HUES48 (cell line): ENCODE data around the gene ARID4B.
A peak's percentile ranks its signal among the peaks of the same experiment; 100 is the strongest.
"Not testable (repeated sequence)": the region's sequence is repeated elsewhere in the genome, so short reads cannot be mapped to it uniquely, and the experiment has no call there.

Source experiments
- H3K27ac ChIP-seq: one replicate; pipeline ENCODE4 v1.7.0; 2013; ENCODE audit warnings: low read depth, low read length, inconsistent platforms
- H3K27me3 ChIP-seq: 2 replicates; pipeline ENCODE4 v1.6.1; 2013; ENCODE audit warnings: mild to moderate bottlenecking, low read length; ENCODE audit not compliant: control insufficient read depth, insufficient read depth
- H3K36me3 ChIP-seq: 2 replicates; pipeline ENCODE4 v1.6.1; 2013; ENCODE audit warnings: low read length; ENCODE audit not compliant: control insufficient read depth, insufficient read depth
- H3K4me1 ChIP-seq: 2 replicates; pipeline ENCODE4 v1.6.1; 2013; ENCODE audit warnings: mild to moderate bottlenecking, low read length; ENCODE audit not compliant: control insufficient read depth, insufficient read depth
- H3K4me3 ChIP-seq: 2 replicates; pipeline ENCODE4 v1.5.1; 2013; ENCODE audit warnings: mild to moderate bottlenecking, low read depth, low read length
- H3K9ac ChIP-seq: 2 replicates; pipeline ENCODE4 v1.6.1; 2013; ENCODE audit warnings: mild to moderate bottlenecking, low read depth, low read length, moderate library complexity
- H3K9me3 ChIP-seq: 2 replicates; pipeline ENCODE4 v1.6.1; 2013; ENCODE audit warnings: low read length; ENCODE audit not compliant: control insufficient read depth, insufficient read depth

The ARID4B gene

GRCh38 chr1:235159930-235160329 lies 168.0 kb downstream of the ARID4B start:
- not testable (repeated sequence) for H3K27ac ChIP-seq, H3K9me3 ChIP-seq, H3K4me1 ChIP-seq, H3K9ac ChIP-seq, H3K27me3 ChIP-seq
- Histone ChIP-seq H3K36me3 (peaks cover 43% of the 10 kb centered on the region), H3K4me3 (peak overlapping the region; percentile 91)

DNA sequence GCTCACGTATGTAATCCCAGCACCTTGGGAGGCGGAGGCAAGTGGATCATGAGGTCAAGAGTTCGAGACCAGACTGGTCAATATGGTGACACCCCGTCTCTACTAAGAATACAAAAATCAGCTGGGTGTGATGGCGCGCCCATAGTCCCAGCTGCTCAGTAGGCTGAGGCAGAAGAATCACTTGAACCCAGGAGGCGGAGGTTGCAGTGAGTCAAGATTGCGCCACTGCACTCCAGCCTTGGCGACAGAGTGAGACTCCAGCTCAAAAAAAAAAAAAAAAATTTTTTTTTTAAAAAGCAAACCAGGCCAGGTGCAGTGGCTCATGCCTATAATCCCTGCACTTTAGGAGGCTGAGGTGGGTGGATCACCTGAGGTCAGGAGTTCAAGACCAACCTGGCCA lies 168.7 kb downstream of the ARID4B start:
- H3K9me3 ChIP-seq, H3K27ac ChIP-seq, H3K4me1 ChIP-seq, H3K4me3 ChIP-seq, H3K9ac ChIP-seq, H3K27me3 ChIP-seq: not testable (repeated sequence)
- H3K36me3 ChIP-seq, result peaks cover 50% of the 10 kb centered on the region

DNA sequence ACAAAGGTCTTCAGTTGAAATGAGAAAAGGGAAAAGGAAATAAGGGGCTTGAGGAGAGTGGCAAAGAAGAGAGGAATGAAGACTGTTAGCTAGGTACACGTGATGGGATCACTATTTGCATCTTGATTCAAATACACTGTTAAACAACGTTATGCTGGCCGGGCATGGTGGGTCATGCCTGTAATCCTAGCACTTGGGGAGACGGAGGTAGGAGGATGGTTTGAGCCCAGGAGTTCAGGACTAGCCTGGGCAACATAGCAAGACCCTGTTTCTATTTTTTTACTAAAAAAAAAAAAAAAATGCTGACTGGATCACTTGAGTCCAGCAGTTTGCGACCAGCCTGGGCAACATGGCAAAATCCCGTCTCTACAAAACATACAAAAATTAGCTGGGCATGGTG lies 169.3 kb downstream of the ARID4B start:
- Histone ChIP-seq H3K27ac (no peak overlapping the region), H3K4me1 (0 out of 2 replicates have a peak, but pooled peaks cover 5% of the 10 kb centered on the region), H3K4me3 (no peak overlapping the region), H3K27me3 (no peaks in the 10 kb centered on the region), H3K9ac (no peak overlapping the region), H3K9me3 (no peaks in the 10 kb centered on the region), H3K36me3 (peaks cover 54% of the 10 kb centered on the region)

DNA sequence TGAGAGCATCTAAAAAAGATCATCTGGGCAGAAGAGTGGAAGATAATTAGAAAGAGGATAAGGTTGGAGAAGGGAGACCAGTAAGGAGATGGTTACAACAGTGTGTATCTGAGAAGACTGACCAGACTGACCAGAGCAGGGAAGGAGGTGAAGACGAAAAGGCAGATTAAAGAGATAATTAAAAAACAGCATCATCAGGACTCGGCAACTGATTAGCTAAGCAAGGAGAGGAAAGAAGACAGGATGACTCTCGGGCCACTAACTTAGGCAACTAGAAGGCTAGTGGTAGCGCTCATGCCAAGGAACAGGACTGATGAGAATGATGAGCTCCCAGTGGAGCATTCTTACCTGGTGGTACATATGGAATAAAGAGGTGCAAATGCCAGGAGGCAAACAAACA lies 170.8 kb downstream of the ARID4B start:
- Histone ChIP-seq H3K4me1 (0 out of 2 replicates have a peak, but pooled peaks cover 5% of the 10 kb centered on the region), H3K27ac (no peak overlapping the region), H3K36me3 (peaks cover 70% of the 10 kb centered on the region), H3K4me3 (no peak overlapping the region), H3K27me3 (no peaks in the 10 kb centered on the region), H3K9me3 (no peaks in the 10 kb centered on the region), H3K9ac (no peak overlapping the region)

DNA sequence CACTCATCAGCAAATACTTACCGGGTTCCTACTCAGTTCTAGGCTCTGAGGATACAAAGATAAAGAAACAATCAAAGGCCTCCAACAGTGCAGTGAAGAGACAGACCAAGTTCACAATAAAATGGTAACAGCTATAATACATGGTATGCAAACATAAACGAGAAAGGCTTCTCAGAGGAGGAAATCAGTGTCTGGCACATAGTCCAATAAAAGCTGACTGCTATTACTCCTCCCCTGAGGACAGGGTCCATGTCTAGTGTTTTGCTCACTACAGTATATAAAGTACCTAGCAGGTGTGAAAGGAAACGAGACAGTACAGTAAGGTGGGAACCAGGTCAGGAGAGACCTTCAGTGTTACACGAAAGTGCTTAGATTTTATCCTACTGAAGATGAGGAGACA lies 171.2 kb downstream of the ARID4B start:
- H3K4me3 ChIP-seq, result no peak overlapping the region
- H3K27me3 ChIP-seq, result no peaks in the 10 kb centered on the region
- H3K36me3 ChIP-seq, result peaks cover 74% of the 10 kb centered on the region

DNA sequence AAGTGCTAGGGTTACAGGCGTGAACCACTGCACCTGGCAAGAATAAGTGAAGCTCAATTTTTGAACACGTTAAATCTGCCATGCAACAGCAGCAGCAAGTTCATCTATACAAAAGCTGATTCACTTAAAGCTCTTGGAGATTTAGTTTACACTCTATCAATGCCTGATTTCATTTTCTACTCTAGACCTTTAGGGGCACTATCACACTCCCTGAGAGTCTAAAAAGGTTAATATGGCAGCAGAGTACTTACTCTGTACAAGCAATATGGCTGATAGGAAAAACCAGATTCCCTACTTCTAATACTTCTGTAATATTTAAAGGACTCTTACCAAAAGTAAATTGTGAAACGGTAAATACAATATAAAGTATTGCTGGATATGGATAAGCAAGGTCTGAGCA lies 171.7 kb downstream of the ARID4B start:
- Histone ChIP-seq H3K4me1 (no peaks in the 10 kb centered on the region), H3K9me3 (no peaks in the 10 kb centered on the region), H3K36me3 (peaks cover 79% of the 10 kb centered on the region), H3K27ac (no peak overlapping the region), H3K9ac (no peak overlapping the region), H3K27me3 (no peaks in the 10 kb centered on the region), H3K4me3 (no peak overlapping the region)

More for the DNA sequence above, 171.2 kb downstream of the ARID4B start:
- H3K9ac ChIP-seq, result no peak overlapping the region
- no peaks in the 10 kb centered on the region for H3K9me3 ChIP-seq
- H3K4me1 ChIP-seq, result 0 out of 2 replicates have a peak, but pooled peaks cover 2% of the 10 kb centered on the region
- H3K27ac ChIP-seq, result no peak overlapping the region

DNA sequence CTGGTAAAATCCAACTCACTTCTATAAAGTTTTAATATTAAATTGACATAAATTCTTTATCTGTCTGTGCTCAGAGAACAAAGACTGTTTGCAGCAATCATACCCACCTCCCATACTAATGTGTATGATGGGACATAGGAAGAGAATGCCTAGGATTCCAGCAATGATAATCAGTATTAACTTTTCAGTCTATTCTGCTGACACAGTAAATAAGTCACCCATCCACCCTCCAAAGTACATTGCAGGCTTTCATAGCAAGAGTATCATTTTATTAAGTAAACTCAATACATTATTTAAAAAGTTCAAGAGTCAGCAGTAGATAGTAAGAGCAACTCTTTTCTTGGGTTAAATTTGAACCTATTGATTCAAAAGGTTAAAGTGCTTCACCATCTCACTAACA lies 175.7 kb downstream of the ARID4B start:
- H3K9ac ChIP-seq, result no peak overlapping the region
- H3K9me3 ChIP-seq, result no peaks in the 10 kb centered on the region
- no peak overlapping the region for H3K27ac ChIP-seq
- H3K4me1 ChIP-seq, result no peaks in the 10 kb centered on the region
- H3K4me3 ChIP-seq, result no peak overlapping the region
- no peaks in the 10 kb centered on the region for H3K27me3 ChIP-seq
- H3K36me3 ChIP-seq, result peaks cover 87% of the 10 kb centered on the region

- peaks cover 87% of the 10 kb centered on the region for H3K36me3 ChIP-seq
- no peaks in the 10 kb centered on the region for H3K9me3 ChIP-seq
- no peak overlapping the region for H3K4me3 ChIP-seq
- H3K9ac ChIP-seq, result no peak overlapping the region
- no peaks in the 10 kb centered on the region for H3K27me3 ChIP-seq
- no peak overlapping the region for H3K27ac ChIP-seq
- no peaks in the 10 kb centered on the region for H3K4me1 ChIP-seq
Observed at GRCh38 chr1:235151033-235151432, 176.9 kb downstream of the ARID4B start.

GRCh38 chr1:235149824-235150223 lies 178.2 kb downstream of the ARID4B start:
- no peaks in the 10 kb centered on the region for H3K9me3 ChIP-seq
- H3K9ac ChIP-seq, result no peak overlapping the region
- peaks cover 91% of the 10 kb centered on the region for H3K36me3 ChIP-seq
- H3K27ac ChIP-seq, result no peak overlapping the region
- no peak overlapping the region for H3K4me3 ChIP-seq
- H3K27me3 ChIP-seq, result no peaks in the 10 kb centered on the region
- no peaks in the 10 kb centered on the region for H3K4me1 ChIP-seq

DNA sequence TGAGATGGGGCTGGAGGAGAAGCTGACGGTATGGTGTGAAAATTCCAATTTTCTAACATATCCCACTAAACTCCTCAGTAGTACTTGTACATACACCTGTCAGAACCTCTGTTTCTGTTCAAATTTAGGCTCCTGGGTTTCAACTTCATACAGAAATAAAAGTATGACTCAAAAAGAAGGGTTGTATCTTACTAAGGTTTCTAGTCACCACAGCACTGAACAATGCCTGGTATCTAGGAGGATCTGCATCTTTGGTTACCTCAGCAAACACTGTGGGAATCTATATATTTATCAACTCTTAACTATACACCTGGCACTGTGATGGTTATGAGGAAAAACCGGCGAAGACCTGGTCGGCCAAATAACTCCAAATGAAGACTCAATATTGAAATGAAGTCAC lies 180.7 kb downstream of the ARID4B start:
- Histone ChIP-seq H3K4me3 (no peak overlapping the region), H3K36me3 (peaks cover 88% of the 10 kb centered on the region), H3K4me1 (no peaks in the 10 kb centered on the region), H3K27ac (no peak overlapping the region), H3K27me3 (no peaks in the 10 kb centered on the region), H3K9me3 (no peaks in the 10 kb centered on the region), H3K9ac (no peak overlapping the region)

DNA sequence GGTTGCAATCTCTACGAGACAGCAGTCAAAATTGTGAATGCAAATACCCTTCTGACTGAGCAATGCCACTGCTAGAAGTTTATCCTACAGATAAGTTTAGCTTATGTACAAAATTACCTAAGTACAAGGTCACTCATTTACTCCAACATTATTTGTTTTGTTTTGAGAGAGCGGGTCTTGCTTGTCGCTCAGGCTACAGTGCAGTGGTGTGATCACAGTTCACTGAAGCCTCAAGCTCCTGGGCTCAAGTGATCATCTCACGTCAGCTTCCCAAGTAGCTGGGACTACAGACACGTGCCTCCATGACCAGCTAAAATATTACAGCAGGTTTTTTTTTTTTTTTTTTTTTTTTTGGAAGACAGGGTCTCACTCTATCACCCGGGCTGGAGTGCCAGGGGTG lies 182.3 kb downstream of the ARID4B start:
- Histone ChIP-seq H3K27ac (no peak overlapping the region), H3K4me3 (no peak overlapping the region), H3K4me1 (no peaks in the 10 kb centered on the region), H3K9ac (no peak overlapping the region), H3K27me3 (no peaks in the 10 kb centered on the region), H3K9me3 (no peaks in the 10 kb centered on the region), H3K36me3 (peaks cover 79% of the 10 kb centered on the region)

DNA sequence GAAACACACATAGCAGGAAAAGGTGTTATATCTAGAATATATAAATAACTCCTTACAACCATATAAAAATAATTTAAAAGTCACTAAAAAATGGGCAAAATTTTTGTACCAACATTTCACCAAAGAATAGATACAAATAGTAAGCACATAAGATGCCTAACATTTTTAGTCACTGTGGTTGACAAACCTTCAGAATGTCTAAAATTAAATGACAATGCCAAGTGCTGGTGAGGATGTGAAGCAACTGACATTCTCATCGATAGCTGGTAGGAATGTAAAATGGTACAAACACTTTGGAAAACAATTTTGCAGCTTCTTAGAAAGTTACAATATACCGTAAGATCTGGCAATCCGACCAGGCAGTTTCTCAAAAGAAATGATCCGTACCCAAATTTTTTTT lies 185.0 kb downstream of the ARID4B start:
- H3K27me3 ChIP-seq, result no peaks in the 10 kb centered on the region
- H3K4me3 ChIP-seq, result no peak overlapping the region
- no peak overlapping the region for H3K27ac ChIP-seq
- H3K36me3 ChIP-seq, result peaks cover 80% of the 10 kb centered on the region
- no peaks in the 10 kb centered on the region for H3K9me3 ChIP-seq
- no peaks in the 10 kb centered on the region for H3K4me1 ChIP-seq
- no peak overlapping the region for H3K9ac ChIP-seq
